ENCODE data around the gene NPC1. TPM values are rescaled to one million over a fixed set of nuclear protein-coding genes. Genes with fewer than 3 reads are reported as not detected.
A peak's percentile ranks its signal among the peaks of the same experiment; 100 is the strongest.

The NPC1 gene
- total RNA-seq, 1 donor from 2014 or later = 143 TPM

- Histone ChIP-seq H3K27ac (no peak overlapping the region), H3K9me3 (no peaks in the 10 kb centered on the region), H3K36me3 (no peaks in the 10 kb centered on the region), H3K4me1 (no peaks in the 10 kb centered on the region), H3K4me3 (no peak overlapping the region), H3K27me3 (no peaks in the 10 kb centered on the region)
- intact Hi-C loops (cut with DNase I) = no loop called here
- no peak for TF ChIP-seq CTCF (IDR thresholded peaks at IDR 0.05)
- DNase-seq (no peak), ATAC-seq (no peak)
Observed at GRCh38 chr18:23592911-23593310, 6.6 kb upstream of the NPC1 start.

- H3K4me3 ChIP-seq = no peak overlapping the region
- no peaks in the 10 kb centered on the region for H3K9me3 ChIP-seq
- no peak for DNase-seq
- H3K4me1 ChIP-seq = peaks cover 5% of the 10 kb centered on the region
- no peaks in the 10 kb centered on the region for H3K27me3 ChIP-seq
- no peak for ATAC-seq
- no peaks in the 10 kb centered on the region for H3K36me3 ChIP-seq
- intact Hi-C loops (cut with DNase I) = no loop called here
- H3K27ac ChIP-seq = no peak overlapping the region
- TF ChIP-seq CTCF (IDR thresholded peaks at IDR 0.05) = no peak
Observed at GRCh38 chr18:23591011-23591410, 4.7 kb upstream of the NPC1 start.

GRCh38 chr18:23588836-23589560, 2.7 kb upstream of the NPC1 start:
- Histone ChIP-seq H3K9me3 (no peaks in the 10 kb centered on the region), H3K4me3 (no peak overlapping the region), H3K27me3 (no peaks in the 10 kb centered on the region), H3K36me3 (no peaks in the 10 kb centered on the region), H3K4me1 (peaks cover 20% of the 10 kb centered on the region), H3K27ac (no peak overlapping the region)
- ATAC-seq (no peak), DNase-seq (no peak)
- intact Hi-C loops (cut with DNase I) = no loop called here
- TF ChIP-seq CTCF (IDR thresholded peaks at IDR 0.05) = no peak

GRCh38 chr18:23587220-23587642, 925 bp upstream of the NPC1 start:
- Histone ChIP-seq H3K36me3 (no peaks in the 10 kb centered on the region), H3K27ac (peak overlapping the region; percentile 100), H3K27me3 (no peaks in the 10 kb centered on the region), H3K4me3 (peak overlapping the region; percentile 95), H3K4me1 (peaks cover 29% of the 10 kb centered on the region), H3K9me3 (no peaks in the 10 kb centered on the region)
- TF ChIP-seq CTCF (IDR thresholded peaks at IDR 0.05) = no peak
- intact Hi-C loops (cut with DNase I) = no loop called here
- no peak for DNase-seq
- no peak for ATAC-seq

- DNase-seq = no peak
Observed at GRCh38 chr18:23585897-23586248, 433 bp downstream of the NPC1 start.

More at GRCh38 chr18:23585897-23586248, 433 bp downstream of the NPC1 start:
- Histone ChIP-seq H3K9me3 (no peaks in the 10 kb centered on the region), H3K36me3 (no peaks in the 10 kb centered on the region), H3K27ac (peak overlapping the region; percentile 100), H3K27me3 (no peaks in the 10 kb centered on the region), H3K4me1 (peaks cover 29% of the 10 kb centered on the region), H3K4me3 (peak overlapping the region; percentile 95)
- intact Hi-C loops (cut with DNase I) = no loop called here
- ATAC-seq = no peak
- TF ChIP-seq CTCF (IDR thresholded peaks at IDR 0.05) = no peak

Data from upper lobe of right lung (tissue), 1 donor.